Measurements from ENCODE around the gene DUS3L. TPM values are rescaled to one million over a fixed set of nuclear protein-coding genes. Genes with fewer than 3 reads are reported as not detected.

Gene DUS3L
- total RNA-seq, 1 experiment from 2014 or later, result 75.4 TPM

DNA sequence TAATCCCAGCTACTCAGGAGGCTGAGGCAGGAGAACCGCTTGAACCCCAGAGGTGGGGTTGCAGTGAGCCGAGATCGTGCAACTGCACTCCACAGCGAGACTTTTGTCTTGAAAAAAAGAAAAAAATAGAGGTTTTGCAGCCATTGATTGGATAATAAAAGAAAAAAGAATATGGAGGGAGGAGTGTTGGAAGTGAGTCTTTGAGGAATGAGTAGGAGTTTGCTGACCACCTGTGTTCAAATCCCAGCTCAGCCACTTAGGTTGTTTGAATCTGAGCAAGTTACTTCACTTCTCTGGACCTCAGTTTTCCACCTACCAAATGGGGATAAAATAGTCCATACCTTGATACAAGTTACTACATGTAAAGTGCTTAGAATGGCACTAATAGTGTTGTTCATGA, 20.2 kb upstream of the DUS3L start:
- DNase-seq, result no peak
- Histone ChIP-seq H3K4me3 (ENCODE audit: low read depth, low read length) (no peak overlapping the region), H3K4me1 (no peaks in the 10 kb centered on the region), H3K9me3 (no peaks in the 10 kb centered on the region), H3K36me3 (ENCODE audit: control insufficient read depth, insufficient read depth, low read length) (no peaks in the 10 kb centered on the region), H3K27me3 (replicated peaks; ENCODE audit: control insufficient read depth, insufficient read depth, low read length) (no peaks in the 10 kb centered on the region)
- Mint-ChIP-seq H3K27ac (ENCODE audit: unreplicated experiment) (no peak overlapping the region), H3K9me3 (ENCODE audit: unreplicated experiment) (no peaks in the 10 kb centered on the region), H3K4me1 (ENCODE audit: low read depth, unreplicated experiment) (no peaks in the 10 kb centered on the region), H3K4me3 (ENCODE audit: unreplicated experiment) (no peak overlapping the region), H3K27me3 (ENCODE audit: insufficient read depth, unreplicated experiment) (no peaks in the 10 kb centered on the region), H3K36me3 (ENCODE audit: insufficient read depth, unreplicated experiment) (no peaks in the 10 kb centered on the region)
- TF ChIP-seq, protein P1, sequence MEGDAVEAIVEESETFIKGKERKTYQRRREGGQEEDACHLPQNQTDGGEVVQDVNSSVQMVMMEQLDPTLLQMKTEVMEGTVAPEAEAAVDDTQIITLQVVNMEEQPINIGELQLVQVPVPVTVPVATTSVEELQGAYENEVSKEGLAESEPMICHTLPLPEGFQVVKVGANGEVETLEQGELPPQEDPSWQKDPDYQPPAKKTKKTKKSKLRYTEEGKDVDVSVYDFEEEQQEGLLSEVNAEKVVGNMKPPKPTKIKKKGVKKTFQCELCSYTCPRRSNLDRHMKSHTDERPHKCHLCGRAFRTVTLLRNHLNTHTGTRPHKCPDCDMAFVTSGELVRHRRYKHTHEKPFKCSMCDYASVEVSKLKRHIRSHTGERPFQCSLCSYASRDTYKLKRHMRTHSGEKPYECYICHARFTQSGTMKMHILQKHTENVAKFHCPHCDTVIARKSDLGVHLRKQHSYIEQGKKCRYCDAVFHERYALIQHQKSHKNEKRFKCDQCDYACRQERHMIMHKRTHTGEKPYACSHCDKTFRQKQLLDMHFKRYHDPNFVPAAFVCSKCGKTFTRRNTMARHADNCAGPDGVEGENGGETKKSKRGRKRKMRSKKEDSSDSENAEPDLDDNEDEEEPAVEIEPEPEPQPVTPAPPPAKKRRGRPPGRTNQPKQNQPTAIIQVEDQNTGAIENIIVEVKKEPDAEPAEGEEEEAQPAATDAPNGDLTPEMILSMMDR (IDR thresholded peaks at IDR 0.05; ENCODE audit: insufficient read depth in 1 of 2, low read depth in 1 of 2, low read length in 1 of 2, severe bottlenecking in 1 of 2, unreplicated experiment in 1 of 2), result no peak
- ChIA-PET CTCF (no interaction called here), POLR2A (no interaction called here)
- intact Hi-C loops (cut with micrococcal nuclease; ENCODE audit: unreplicated experiment), result no loop called here
- BruUV-seq (replicated peaks), result no TSS peak

DNA sequence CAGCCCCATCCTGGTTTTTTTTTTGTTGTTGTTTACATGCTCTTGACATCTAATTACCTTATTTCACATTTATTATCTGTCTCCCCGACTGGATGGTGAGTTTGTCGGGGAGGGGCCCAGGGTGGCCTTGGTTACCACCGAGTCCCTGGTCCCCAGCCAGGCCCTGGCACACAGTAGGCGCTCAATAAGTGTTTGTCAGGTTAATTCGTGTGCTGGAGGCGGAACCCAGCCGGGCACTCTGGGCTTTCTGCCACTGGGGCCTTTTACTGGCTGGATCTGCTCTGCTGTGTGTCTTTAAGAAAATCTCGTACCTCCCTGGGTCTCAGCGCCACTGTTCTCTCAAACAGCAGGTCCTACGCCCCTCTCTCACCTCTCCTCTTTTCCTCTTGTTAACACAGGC, 18.5 kb upstream of the DUS3L start:
- Histone ChIP-seq H3K4me3 (ENCODE audit: low read depth, low read length) (no peak overlapping the region), H3K4me1 (0 out of 2 replicates have a peak, but pooled peaks cover 2% of the 10 kb centered on the region), H3K9me3 (no peaks in the 10 kb centered on the region), H3K27me3 (replicated peaks; ENCODE audit: control insufficient read depth, insufficient read depth, low read length) (no peaks in the 10 kb centered on the region), H3K36me3 (ENCODE audit: control insufficient read depth, insufficient read depth, low read length) (no peaks in the 10 kb centered on the region)
- no TSS peak for BruUV-seq (replicated peaks)
- H3K27ac Mint-ChIP-seq (ENCODE audit: unreplicated experiment), result no peak overlapping the region
- no peak for DNase-seq
- H3K9me3 Mint-ChIP-seq (ENCODE audit: unreplicated experiment), result no peaks in the 10 kb centered on the region
- no peaks in the 10 kb centered on the region for H3K36me3 Mint-ChIP-seq (ENCODE audit: insufficient read depth, unreplicated experiment)
- intact Hi-C loops (cut with micrococcal nuclease; ENCODE audit: unreplicated experiment), result no loop called here
- no peaks in the 10 kb centered on the region for H3K27me3 Mint-ChIP-seq (ENCODE audit: insufficient read depth, unreplicated experiment)
- no peaks in the 10 kb centered on the region for H3K4me1 Mint-ChIP-seq (ENCODE audit: low read depth, unreplicated experiment)
- TF ChIP-seq, protein P1 (IDR thresholded peaks at IDR 0.05; ENCODE audit: insufficient read depth in 1 of 2, low read depth in 1 of 2, low read length in 1 of 2, severe bottlenecking in 1 of 2, unreplicated experiment in 1 of 2), result no peak
- ChIA-PET CTCF (interaction anchor here (0.6 kb wide), 2 partner anchors 19 to 37 kb away, joined by 3 to 5 read pairs; no protein-coding TSS in a partner anchor), POLR2A (interaction anchor here (0.6 kb wide), 1 partner anchor 19 kb away, joined by 3 read pairs; the partner anchor contains the start of gene DUS3L)
- no peak overlapping the region for H3K4me3 Mint-ChIP-seq (ENCODE audit: unreplicated experiment)

DNA sequence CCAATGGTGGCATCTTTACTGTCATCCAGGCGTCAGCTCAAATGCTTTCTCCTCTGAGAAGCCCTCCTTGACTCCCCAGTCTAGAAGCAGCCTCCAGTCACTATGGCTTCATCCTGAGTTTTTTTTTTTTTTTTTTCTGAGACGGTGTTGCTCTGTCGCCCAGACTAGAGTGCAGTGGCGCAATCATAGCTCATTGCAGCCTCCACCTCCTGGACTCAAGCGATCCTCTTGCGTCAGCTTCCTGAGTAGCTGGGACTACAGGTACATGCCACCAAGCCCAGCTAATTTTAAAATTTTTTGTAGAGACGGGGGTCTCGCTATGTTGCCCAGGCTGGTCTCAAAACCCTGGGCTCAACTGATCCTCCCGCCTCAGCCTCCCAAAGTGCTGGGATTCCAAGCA, 18.1 kb upstream of the DUS3L start:
- H3K27ac Mint-ChIP-seq (ENCODE audit: unreplicated experiment), result peak overlapping the region; percentile 36
- H3K9me3 ChIP-seq, result no peaks in the 10 kb centered on the region
- ChIA-PET POLR2A (interaction anchor here (0.6 kb wide), 1 partner anchor 18 kb away, joined by 3 read pairs; the partner anchor contains the start of gene DUS3L), CTCF (interaction anchor here (0.6 to 0.7 kb wide), 3 partner anchors 19 to 178 kb away, joined by 3 to 5 read pairs (median 5); no protein-coding TSS in a partner anchor)
- H3K4me3 Mint-ChIP-seq (ENCODE audit: unreplicated experiment), result no peak overlapping the region
- BruUV-seq (replicated peaks), result no TSS peak
- DNase-seq, result peak in 1 of 2 experiments; percentile 33
- TF ChIP-seq, protein P1 (IDR thresholded peaks at IDR 0.05; ENCODE audit: insufficient read depth in 1 of 2, low read depth in 1 of 2, low read length in 1 of 2, severe bottlenecking in 1 of 2, unreplicated experiment in 1 of 2), result no peak
- no peak overlapping the region for H3K4me3 ChIP-seq (ENCODE audit: low read depth, low read length)
- intact Hi-C loops (cut with micrococcal nuclease; ENCODE audit: unreplicated experiment), result no loop called here
- H3K4me1 ChIP-seq, result 0 out of 2 replicates have a peak, but pooled peaks cover 3% of the 10 kb centered on the region
- no peaks in the 10 kb centered on the region for H3K9me3 Mint-ChIP-seq (ENCODE audit: unreplicated experiment)
- no peaks in the 10 kb centered on the region for H3K27me3 Mint-ChIP-seq (ENCODE audit: insufficient read depth, unreplicated experiment)
- no peaks in the 10 kb centered on the region for H3K36me3 ChIP-seq (ENCODE audit: control insufficient read depth, insufficient read depth, low read length)
- no peaks in the 10 kb centered on the region for H3K36me3 Mint-ChIP-seq (ENCODE audit: insufficient read depth, unreplicated experiment)
- H3K4me1 Mint-ChIP-seq (ENCODE audit: low read depth, unreplicated experiment), result no peaks in the 10 kb centered on the region
- H3K27me3 ChIP-seq (replicated peaks; ENCODE audit: control insufficient read depth, insufficient read depth, low read length), result no peaks in the 10 kb centered on the region

Measured in Caco-2 (cell line).